ENCODE measurements around the gene CD53.
"Not testable (repeated sequence)": the region's sequence is repeated elsewhere in the genome, so short reads cannot be mapped to it uniquely, and the experiment has no call there.

CD53 gene, protein sequence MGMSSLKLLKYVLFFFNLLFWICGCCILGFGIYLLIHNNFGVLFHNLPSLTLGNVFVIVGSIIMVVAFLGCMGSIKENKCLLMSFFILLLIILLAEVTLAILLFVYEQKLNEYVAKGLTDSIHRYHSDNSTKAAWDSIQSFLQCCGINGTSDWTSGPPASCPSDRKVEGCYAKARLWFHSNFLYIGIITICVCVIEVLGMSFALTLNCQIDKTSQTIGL

DNA sequence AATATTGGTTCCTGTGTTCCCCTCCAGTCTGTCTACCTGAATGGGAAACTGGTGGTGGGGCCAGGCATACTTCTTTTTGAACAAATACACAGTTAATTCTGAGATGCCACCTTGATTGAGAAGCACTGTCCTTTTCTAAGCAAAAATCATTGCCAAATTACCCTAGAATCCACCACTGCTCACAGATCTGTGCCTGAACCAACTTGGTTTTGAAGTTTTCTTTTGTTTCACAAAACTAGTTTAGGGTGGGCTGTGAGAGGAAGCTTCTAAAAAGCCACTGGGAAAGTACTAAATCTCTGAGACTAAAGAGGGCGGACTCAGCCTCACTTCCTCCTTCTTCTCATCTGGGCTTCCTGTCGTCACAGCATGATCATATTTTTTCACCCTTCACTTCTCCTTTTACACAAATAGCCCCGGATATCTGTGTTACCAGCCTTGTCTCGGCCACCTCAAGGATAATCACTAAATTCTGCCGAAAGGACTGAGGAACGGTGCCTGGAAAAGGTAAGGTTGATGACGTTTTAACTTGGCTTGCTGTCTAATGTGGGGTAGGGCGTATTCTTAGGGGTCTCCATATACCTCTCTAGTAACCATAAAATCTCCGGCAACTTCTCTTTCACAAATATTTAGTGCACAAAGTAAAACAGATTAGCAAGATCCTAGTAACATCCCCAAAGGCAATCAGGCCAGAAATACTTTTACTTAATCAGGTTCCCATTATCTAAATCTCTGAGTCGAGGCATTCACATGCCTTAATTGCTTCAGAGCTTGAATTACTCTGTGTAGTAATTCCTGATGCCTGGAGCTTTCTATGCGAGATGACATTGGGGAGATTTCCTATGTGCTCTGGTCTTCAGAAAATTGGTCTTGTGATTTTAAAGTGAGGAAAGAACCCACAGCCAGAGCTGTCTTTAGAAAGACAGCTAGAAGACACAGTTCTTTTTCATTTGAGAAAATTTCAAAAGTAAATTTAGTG is at the start of gene CD53:
CD53 (plus strand) TSS at position 404 of the 976 bp plus-strand sequence. CDS start 18,261 bp downstream, outside the sequence.
- DNase-seq (ENCODE audit: low read depth) = no peak

DNA sequence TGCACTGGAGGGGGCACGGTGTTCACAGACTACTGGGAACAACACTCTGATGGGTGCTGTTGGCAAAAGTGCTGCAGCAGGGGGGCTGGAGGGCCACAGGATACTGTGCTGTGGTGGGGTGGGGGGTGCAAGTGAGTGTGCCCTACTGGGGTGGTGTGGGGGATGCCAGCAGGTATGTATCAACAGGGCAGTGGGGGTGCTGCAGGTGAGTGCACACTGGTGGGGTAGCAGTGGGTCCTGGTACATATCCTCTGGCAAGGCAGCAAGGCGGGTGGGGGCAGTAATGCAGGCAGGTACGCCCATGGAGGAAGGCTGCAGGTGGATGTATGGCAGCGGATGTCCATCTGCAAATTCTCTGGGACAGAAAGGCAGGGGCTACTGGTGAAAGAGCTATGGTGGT is 48.8 kb upstream of the CD53 start:
- DNase-seq (ENCODE audit: low read depth) = no peak

DNA sequence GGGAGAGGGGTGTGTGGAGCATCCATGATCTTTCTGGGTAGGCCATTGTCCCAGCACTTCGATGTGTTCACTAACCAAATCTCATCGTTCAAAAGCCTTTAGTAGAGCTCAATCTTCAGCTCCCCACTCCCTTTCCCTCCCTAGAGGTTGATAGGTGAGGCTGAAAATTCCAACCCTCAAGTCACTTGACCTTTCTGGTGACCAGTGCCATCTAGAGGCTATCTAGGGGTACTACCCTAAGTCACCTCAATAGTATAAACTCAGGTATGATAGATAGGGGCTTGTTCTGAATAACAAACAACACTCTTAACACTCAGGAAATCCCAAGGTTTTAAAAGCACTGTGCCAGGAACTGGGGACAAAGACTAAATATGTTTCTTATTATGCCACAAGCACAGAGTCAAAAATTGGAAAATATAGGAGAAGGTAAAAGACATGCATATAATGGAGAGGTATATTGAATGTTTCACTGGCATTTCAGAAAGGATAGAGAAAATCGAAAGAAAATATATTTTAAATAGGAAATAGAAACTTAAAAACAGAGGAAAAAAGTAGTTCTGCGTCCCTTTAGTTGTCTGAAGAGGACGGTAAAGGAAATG is 42.9 kb upstream of the CD53 start:
- DNase-seq (ENCODE audit: low read depth) = peak; percentile 28

DNA sequence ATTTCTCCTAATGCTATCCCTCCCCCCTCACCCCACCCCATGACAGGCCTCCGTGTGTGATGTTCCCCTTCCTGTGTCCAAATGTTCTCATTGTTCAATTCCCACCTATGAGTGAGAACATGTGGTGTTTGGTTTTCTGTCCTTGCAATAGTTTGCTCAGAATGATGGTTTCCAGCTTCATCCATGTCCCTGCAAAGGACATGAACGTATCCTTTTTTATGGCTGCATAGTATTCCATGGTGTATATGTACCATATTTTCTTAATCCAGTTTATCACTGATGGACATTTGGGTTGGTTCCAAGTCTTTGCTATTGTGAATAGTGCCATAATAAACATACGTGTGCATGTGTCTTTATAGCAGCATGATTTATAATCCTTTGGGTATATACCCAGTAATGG is 39.2 kb upstream of the CD53 start:
- not testable (repeated sequence) for DNase-seq (ENCODE audit: low read depth)

DNA sequence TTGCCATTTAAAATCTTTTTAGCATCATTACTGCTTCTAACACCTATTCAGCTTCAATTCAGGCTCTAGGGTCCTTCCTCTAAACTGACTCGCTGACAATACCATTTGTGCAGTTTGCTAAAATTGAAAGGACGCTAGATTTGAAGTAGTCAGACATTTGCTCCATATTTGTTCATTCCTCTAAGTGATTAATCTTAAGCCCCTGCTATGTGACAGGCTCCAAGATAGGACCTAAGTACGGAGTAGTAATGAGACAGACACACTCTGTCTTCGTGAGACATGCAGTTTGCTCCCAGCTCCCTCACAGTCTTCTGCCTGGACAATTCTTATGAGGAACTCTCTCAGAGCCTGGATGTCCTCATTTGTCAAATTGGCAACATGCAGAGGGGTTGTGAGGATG is 26.1 kb upstream of the CD53 start:
- DNase-seq (ENCODE audit: low read depth) = no peak

DNA sequence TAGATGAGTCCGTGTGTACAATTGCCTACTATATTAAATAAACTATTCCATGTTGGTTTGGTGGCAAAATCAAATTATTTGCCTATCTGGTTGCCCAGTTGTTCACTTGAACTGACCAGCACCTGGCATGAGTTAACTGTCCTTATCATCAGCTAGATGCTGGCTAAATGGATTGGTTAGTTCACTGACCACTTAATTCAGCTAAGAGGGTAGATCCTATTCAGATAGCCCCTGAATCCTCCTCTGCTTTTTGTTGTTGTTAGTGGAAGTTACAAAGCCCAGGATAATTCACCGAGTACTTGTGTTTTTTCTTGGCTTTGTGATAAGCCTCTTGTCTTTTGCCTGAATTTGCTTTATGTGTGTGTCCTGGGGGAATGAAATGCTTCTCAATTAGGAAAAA is 22.8 kb upstream of the CD53 start:
- no peak for DNase-seq (ENCODE audit: low read depth)

DNA sequence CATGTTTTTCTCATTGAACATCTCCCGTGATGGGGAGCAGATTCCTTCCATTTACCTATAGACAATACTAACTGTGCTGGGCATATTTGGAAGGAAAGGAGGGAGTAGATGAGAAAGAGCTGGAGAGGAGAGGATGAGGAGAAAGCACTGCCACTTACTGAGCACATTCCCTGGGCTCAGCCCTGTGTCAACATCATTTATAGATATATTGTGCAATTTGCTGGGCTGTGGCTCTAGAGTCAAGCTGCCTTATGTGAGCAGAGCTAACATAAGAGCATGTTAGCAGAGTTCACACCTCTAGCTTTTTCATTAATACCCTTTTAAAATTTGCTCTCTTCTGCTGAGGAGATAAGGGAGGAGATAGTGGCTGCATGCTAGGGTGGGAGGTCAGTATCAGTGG is 22.3 kb upstream of the CD53 start:
- no peak for DNase-seq (ENCODE audit: low read depth)

DNA sequence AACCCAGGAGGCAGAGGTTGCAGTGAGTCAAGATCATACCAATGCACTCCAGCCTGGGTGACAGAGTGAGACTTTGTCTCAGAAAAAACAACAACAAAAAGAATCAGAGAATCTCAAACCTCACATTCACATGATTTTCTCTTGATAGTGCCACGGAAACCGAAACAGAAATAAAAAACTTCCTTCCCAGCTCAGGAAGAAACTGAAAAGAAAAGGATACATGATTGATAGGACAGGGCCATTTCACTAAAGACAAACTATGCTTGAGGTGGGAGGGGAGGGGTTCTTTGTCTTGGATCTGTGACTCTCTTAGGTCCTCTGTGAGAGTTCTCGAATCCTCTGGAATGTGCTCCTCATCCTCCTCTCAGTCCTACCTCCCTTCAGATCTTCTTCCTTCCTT is 19.8 kb upstream of the CD53 start:
- DNase-seq (ENCODE audit: low read depth) = no peak

DNA sequence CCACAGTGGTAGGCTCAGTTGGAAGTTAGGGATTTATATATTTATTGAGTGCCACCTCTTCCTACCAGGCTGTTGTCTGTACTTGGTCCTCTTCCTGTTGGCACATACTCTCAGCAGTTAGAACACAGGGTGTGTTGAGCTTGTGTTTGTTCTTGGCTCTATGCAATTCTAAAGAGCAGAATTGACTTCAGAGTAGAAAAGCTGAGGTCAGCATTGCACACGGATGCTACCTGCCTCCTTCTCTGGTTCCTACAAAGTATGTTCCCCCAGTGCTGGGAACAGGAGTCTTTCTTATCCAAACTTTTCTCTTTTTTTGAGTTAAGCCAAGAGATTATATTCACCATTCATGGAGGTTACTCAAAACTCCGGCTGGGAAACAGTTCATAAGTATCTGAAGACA is 16.5 kb upstream of the CD53 start:
- DNase-seq (ENCODE audit: low read depth) = no peak

DNA sequence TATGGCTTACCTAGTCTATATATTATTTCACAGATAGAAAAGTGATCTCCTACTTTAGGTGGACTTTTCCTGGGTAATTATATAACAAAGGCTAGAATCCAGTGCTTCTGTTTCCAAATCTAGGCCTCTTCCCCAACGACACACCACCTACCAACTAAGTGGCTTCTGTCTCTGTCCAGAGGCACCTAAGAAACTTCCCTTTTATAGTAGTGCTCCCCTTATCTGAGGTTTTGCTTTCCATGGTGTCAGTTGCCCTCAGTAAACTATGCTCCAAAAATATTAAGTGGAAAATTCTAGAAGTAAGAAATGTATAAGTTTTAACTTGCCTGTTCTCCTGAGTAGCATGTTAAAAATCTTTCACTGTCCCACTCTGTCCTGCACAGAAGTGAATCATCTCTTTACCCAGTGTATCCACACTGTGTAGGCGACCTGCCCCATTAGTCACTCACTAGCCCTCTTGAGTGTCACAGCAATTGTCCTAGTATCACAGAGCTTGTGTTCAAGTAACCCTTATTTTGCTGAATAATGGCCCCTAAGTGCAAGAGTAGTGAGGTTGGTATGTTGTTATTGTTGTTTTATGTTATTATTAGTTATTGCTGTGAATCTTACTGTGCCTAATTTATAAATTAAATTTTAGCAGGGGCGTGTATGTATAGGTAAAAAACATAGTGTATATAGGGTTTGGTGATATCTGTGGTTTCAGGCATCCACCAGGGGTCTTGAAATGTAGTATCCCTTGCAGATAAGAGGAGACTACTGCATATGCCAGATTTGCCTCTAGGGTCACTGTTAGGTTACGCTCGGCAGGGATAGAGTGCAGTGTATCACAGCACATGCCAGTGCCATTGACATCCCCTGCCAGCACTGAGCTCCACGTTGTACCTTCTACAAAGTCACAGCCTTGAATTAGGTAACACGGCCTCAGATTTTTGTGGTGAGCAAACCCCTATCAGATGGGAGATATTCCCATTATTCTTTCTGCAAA is 14.7 kb upstream of the CD53 start:
- no peak for DNase-seq (ENCODE audit: low read depth)

DNA sequence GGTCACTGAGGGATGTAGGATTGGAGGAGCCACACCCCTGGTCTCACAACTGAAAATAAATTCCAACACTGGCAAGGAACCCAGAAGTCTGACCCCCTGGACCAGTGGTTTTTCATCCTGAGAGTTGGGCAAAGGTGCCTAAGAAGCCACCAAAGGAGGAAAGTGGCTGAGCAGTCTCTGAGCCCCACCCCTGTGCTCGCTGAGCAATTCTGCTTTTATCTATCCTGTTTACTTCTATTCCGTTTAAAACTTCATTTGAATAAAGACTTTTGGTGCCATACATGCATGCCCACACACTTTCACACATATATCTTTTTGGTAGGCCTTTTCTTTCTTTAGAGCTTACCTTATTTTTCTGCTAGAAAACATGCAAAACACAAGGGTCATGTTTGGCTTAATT is 13.9 kb upstream of the CD53 start:
- no peak for DNase-seq (ENCODE audit: low read depth)

DNA sequence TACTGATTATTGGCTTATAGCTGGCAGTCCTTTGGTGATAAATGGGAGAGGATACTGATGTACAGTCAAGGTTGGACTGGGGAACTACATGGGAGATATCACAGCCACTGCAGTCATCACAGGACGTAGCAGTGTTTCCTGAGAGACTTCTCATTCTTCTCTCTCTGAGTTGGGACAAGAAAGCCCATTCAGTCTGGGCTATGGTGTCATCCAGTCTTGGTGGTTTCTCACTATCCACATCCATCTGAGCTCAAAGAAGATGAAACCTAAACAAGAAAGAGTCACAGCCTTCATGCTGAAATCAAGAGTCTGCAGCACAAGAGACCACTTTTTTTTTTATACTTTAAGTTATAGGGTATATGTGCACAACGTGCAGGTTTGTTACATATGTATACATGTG is 12.8 kb upstream of the CD53 start:
- no peak for DNase-seq (ENCODE audit: low read depth)

DNA sequence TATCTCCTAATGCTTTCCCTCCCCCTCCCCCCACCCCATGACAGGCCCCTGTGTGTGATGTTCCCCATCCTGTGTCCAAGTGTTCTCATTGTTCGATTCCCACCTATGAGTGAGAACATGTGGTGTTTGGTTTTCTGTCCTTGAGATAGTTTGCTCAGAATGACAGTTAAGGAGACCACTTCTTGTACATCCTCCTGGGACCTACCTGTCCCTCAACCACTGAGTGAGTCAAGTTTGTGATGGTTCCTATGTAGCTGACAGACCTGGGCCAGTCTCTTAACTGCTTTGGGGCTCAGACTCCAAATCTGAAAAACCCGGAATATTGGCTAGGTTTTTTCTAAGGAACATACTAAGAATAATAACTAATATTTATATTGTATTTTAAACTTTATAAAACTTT is 12.3 kb upstream of the CD53 start:
- not testable (repeated sequence) for DNase-seq (ENCODE audit: low read depth)

DNA sequence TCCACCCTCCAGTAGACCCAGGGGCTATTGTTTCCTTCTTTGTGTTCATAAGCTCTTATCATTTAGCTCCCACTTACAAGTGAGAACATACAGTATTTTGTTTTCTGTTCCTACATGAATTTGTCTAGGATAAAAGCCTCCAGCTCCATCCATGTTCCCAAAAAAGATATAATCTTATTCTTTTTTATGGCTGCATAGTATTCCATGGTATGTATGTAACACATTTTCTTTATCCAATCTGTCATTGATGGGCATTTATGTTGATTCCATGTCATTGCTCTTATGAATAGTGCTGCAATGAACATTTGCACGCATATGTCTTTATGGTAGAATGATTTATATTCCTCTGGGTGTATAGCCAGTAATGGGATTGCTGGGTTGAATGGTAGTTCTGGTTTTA is 11.0 kb upstream of the CD53 start:
- not testable (repeated sequence) for DNase-seq (ENCODE audit: low read depth)

DNA sequence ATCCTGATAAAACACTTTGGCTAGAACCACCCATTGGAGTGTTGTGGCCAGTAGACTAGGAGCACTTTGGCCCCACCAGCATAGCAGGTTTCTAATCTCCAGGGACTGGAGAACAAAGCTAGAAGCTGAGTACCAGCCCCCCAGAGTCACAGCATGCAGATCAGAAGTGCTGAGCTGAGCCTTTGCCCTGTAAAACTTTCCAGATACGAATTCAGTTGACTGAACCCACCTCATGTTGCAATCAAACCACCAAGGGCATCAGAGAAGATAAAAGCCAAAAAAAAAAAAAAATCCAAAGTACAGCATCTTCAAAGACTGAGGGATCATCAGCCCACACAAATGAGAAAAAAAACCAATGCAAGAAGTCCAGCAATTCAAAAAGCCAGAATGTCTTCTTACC is 8.7 kb upstream of the CD53 start:
- DNase-seq (ENCODE audit: low read depth) = no peak

DNA sequence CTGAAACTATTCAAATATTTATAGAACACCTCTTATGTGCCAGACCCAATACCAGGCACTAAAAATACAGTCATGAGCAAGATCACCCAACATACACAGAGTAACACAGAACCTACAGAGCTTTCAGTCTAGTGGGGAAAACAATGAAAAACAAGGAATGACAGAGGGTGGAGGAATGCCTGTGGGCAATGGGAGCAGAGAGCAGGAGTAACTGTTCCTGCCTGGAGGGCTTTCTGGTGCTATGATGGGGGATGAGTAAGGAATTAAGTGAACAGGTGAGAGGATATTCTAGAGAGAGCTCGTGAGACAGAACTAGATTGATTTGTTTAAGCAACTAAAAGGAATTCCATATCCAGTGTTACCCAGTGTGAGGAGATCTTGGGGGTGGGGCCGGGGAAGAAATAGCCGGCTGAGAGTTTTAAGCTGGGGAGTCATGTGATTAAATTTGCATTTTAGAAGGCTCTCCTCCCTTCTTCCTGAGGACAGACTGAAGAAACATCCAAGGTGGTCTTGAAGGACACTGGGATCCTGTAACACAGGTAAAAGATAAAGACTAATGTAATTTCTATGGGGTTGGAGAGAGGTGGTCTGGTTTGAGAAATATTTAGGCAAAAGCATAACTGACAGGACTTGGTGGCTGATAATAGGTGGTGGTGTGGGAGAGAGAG is 2.1 kb upstream of the CD53 start:
- no peak for DNase-seq (ENCODE audit: low read depth)

DNA sequence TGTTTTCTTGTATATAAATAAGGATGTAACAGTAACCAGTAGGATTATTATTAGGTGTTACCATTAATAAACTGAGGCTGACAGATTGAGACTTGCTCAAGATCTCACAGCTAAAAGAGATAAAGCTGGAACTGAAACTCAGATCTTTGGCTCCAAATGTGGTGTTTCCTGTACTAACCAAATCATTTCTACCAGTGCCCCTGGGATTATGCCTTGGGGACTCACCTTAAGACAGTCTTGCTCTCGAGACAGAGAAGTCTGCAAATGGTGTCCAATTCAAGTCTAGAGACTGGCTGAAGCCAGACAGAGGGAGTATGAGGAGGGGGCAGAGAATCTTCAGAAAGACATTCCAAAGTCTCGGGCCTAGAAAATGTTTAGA is 593 bp upstream of the CD53 start:
- DNase-seq (ENCODE audit: low read depth) = no peak

DNA sequence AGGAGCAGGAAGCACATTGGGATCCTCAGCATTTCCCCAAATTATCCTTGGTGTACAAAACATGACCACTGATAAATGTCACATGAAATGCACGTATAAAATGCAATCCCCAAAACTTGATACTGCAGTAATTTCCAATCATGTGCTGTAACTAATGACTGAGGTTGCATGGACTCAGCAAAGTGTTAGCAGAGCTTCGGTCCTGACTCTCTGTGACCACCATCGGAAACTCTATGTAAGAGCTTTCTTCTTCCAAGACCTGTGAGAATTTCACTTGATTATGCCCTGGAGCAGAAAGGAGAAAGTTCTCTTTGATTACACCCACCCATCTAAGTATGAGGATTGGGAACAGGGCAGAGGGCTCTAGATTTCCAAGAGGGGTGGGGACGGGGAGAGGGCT is 908 bp downstream of the CD53 start:
- no peak for DNase-seq (ENCODE audit: low read depth)

DNA sequence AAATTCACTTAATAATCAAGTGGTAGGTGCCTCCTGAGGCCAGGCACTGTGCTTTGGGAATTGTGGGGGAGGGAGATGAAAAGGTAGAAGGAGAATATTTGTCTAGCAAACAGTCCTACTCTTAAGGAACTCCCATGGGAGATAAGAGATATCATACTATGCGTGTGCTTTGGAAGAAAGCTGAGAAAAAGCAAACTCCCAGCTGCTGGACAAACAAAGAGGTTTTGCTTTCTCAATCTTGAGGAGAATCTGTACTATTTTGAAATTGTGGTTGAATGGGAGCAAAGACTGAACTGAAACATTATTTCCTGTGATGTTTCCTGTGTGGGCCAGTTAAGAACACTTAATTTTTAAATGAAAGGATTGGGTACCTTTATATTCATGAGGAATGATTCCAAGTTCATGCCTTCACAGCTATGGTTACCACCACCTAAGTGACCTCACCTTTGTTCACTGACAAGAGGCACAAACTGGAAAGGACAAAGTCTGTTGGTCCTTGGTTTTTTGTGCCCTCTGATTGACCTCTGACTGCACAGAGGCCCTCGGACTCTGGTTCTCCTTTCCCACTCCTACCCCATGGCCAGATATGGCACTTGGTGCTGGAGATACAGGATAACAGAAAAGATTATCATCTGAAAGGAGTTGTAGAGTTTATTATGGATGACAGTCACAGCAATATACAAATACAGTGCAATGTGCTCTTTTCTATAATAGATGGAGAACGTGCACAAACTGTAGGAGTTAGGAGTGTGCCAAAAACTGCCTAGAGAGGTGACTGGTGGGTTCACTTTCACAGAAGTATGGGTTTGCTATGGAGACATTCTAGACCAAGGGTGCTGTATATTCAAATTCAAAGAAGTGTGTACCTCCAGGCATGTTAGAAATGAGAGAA is 1.6 kb downstream of the CD53 start:
- no peak for DNase-seq (ENCODE audit: low read depth)

DNA sequence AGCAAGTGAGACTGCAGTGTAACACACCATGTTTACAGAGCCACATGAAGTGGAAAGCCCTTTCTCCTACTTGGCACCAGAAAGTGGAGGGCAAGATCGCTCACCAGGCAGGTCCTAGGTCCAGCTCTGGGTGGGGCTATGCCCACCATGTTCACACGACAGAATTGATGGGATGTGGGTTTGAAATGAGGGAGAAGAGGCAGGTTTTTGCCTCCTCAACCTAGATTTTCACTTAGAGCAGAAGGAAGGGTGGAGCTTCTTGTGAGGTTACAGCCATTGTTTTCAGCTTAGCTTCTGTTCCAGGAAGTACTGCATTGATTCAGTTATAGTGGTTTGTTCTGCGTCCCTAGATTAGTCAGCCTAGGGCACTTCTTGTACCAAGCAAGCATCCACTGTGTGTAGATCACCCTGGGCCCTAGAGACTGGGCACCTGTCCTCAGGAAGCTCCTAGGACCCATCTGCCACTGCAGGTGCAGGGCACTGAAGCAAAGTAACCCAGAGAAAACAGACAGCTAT is 2.3 kb downstream of the CD53 start:
- no peak for DNase-seq (ENCODE audit: low read depth)
